ENCODE data around the gene CFAP57.

- TF ChIP-seq, protein P1, sequence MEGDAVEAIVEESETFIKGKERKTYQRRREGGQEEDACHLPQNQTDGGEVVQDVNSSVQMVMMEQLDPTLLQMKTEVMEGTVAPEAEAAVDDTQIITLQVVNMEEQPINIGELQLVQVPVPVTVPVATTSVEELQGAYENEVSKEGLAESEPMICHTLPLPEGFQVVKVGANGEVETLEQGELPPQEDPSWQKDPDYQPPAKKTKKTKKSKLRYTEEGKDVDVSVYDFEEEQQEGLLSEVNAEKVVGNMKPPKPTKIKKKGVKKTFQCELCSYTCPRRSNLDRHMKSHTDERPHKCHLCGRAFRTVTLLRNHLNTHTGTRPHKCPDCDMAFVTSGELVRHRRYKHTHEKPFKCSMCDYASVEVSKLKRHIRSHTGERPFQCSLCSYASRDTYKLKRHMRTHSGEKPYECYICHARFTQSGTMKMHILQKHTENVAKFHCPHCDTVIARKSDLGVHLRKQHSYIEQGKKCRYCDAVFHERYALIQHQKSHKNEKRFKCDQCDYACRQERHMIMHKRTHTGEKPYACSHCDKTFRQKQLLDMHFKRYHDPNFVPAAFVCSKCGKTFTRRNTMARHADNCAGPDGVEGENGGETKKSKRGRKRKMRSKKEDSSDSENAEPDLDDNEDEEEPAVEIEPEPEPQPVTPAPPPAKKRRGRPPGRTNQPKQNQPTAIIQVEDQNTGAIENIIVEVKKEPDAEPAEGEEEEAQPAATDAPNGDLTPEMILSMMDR (IDR thresholded peaks at IDR 0.05) = no peak
- TF ChIP-seq POLR2A (IDR thresholded peaks at IDR 0.05) = no peak
Measured at GRCh38 chr1:43302201-43302600, 130.1 kb downstream of the CFAP57 start.

Measured in ovary (tissue), 3 donors.